T-helper 2 cell (primary cell): ENCODE data around the gene AFAP1.

Source experiments
- DNase-seq, 5 experiments: peaks; one replicate each; pipeline versions ENCODE4 v3.0.0 to v3.0.0-alpha.2; 2012 to 2022

The AFAP1 gene

GRCh38 chr4:7912826-7913225 lies 26.8 kb downstream of the AFAP1 start:
- no peak for DNase-seq

GRCh38 chr4:7910952-7911578 lies 28.6 kb downstream of the AFAP1 start:
- DNase-seq = no peak

- no peak for DNase-seq
These were observed 29.3 kb downstream of the AFAP1 start for GRCh38 chr4:7910263-7910896.

DNA sequence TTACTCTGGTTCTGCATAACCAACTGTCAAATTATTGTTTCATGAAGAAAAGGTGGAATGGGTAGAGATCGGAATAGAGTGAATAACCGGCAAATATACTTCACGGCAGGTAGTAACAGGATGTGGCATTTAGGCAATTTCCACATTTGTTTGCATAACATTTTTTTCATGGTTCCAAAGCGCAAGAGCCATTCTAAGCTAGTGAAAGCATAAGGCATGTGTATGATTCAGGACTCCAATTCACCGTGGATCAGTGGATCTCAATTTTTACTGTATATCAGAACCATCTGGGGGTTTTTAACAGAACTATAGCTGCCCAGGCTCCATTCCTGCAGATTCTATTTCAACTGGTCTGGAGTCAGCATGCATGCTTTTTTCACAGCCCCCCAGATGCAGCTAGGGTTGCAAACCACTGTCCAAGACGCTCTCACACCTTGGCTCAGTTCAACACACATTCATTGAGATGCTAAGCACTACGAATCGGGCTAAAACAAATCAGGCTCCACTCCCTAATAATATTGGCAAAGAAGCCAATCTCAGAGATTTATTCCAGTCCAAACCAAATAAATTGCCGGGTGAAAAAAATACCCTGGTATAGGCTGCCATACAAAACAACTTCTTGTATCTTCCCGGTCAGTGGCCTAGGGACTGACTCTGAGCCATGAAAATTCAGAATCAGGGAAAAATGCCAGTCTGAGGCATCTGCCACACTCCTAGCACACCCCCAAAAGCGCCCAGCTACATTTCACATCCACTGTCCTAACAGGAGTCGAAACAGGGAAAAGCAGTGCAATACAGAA lies 30.0 kb downstream of the AFAP1 start:
- no peak for DNase-seq

DNA sequence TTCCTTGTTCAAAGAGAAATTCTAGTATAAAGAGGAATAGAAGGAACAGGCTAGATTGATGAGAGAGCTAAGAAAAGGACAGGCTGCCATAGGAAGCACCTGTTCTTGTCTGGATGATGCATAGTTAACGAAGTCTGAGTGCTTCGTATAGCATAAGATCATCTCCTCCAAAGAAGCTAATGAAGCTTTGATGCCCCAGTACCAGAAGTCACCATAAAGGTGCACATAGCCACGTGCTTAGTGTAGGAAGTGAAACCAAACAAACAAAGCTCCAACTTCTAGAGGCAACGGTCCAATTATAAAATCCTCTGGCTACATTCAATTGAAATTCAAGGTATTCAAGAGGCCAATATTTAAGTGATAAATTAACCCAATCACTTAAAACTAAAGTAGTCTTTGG lies 31.0 kb downstream of the AFAP1 start:
- DNase-seq = peak in 1 of 5 experiments; percentile 17

DNA sequence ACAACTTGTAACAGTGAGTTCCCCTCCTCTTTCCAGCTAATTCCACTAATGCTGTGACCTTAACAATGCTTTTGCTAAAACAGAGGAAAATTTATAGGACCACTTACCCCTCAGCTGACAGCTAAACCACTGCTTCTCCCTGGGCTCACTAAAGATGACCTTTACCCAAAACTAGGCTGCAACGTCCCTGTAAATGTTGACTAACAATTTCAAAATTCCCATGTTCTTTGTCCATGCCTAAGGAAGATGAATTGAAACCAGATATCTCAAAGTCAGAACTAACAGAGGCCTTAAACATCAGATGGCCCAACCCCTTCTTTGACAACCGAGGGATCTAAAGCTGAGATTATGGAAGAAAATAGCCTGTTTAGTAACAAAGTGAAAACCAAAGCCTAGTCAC lies 32.5 kb downstream of the AFAP1 start:
- DNase-seq = no peak

DNA sequence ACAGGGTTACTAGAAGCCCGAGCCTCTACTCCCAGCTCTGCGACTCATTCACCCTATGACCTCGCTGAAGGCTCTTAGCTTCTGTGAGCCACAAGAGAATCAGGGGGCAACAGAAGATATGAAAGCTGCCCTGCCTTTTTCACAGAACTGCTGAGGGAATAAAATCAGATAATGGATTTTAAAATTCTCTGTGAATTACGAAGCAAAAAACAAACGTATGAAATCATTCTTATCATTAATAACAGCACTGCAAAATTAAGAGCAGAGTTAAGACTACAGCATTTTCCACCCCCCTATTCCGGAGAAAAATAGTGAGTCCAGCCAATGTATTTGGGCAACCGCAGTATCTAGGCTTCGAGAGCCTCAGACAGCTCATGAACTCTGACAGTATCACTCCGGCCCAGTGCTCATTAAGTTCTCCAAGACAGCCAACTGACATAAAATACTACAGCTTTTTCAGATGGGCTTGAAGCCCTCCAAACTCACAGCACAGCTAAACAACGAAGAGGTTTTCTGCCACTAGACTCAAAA lies 33.4 kb downstream of the AFAP1 start:
- DNase-seq = no peak

GRCh38 chr4:7904952-7905915 lies 34.4 kb downstream of the AFAP1 start:
- no peak for DNase-seq

GRCh38 chr4:7903791-7904516 lies 35.7 kb downstream of the AFAP1 start:
- DNase-seq = no peak

DNA sequence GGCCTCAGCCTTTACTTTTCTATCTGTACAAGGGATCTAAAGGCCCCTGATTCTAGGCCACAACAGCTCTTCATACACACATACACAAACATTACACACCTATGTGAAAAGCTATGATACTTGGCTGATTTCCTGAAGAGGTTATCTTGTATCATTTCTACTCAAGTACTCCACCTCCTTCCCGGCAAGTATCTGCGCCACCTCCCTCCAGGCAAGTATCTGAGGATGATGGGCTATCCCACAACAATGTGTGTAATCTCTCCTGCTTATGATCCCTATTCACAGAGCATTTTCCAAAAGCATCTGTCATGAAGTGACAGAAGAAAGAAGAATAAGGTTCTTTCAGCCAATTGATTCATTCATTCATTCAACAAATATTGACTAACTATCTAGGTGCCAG lies 36.8 kb downstream of the AFAP1 start:
- no peak for DNase-seq

- DNase-seq = no peak
These were observed 37.5 kb downstream of the AFAP1 start for GRCh38 chr4:7902101-7902553.

GRCh38 chr4:7901311-7901885 lies 38.3 kb downstream of the AFAP1 start:
- DNase-seq = no peak

- no peak for DNase-seq
These were observed 39.2 kb downstream of the AFAP1 start for GRCh38 chr4:7900334-7900909.

DNA sequence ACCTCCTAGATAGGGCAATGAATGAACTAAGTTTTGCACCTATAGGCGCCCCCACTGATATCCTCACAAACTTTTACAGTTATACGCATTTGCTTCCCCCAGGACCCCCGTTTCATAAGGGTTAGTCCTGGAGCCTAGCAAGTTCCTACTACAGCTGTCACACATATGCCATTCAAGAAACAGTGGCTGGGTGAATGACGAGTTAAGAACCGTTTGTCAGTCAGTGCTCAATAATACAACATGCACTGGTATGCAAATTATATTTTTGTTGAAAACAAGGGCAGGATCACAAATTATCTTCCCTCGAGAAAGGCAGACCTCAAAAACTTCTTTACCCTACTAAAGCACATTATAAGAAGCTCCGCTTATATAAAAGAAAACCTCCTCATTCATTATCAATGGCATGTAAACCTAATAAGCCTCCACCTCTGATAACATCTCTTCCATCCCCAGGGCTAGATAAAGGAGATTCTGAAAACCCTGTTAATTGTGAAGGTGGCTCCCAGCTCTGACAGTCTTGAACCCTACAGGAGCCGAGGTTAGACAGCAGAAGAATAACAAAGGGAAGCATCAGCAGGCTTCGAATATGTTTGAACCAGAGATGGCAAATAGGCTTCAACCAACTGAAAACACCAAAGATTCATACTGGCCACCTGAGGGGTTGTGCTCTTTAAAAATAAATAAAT lies 40.3 kb downstream of the AFAP1 start:
- no peak for DNase-seq

- no peak for DNase-seq
These were observed 41.3 kb downstream of the AFAP1 start for GRCh38 chr4:7898385-7898784.

DNA sequence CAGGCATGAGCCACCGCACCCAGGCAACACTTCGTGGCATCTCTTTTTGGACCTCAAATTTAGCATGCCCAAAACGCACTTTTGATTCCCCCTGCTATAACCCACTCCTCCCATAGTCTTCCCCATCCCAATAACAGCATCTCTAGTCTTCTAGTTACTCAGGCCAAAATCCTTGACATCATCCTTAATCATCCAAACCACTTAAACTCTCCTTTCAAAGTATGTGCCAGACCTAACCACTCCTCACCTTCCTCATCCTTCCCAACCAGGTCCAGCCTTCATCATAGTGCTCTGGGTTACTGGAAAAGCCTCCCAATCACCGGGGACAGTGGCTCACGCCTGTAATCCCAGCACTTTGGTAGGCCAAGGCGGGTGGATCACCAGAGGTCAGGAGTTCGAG lies 41.9 kb downstream of the AFAP1 start:
- no peak for DNase-seq

- DNase-seq = no peak
These were observed 44.9 kb downstream of the AFAP1 start for GRCh38 chr4:7894677-7895181.

GRCh38 chr4:7894098-7894676 lies 45.5 kb downstream of the AFAP1 start:
- DNase-seq = no peak

DNA sequence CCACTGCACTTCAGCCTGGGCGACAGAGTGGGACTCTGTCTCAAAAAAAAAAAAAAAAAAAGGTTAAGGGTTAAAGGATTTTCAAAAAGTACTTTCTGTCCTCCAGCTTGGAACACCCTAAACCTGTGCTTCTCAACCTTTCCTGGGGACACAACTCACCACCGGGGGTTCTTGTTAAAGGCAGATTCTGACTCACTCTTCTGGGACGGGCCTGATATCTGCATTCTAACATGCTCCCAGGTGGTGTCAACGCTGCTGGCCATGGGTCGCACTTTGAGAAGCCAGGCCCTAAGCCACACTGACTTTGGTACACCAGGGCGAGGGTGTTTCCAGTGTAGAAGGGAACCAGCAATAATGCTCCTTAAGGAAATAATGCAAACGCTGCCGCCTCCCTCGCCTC lies 46.1 kb downstream of the AFAP1 start:
- no peak for DNase-seq
